HEK293 (cell line): ENCODE results near the gene GOLGA6L9.
"Not testable (repeated sequence)": the region's sequence is repeated elsewhere in the genome, so short reads cannot be mapped to it uniquely, and the experiment has no call there.

ENCODE experiments used
- CTCF ChIA-PET: fragments of 350-600 bp; formaldehyde crosslinking; extraction: SDS; loops from one replicate; lab custom pipeline; 2021; ENCODE audit warnings: antibody characterized with exemption; lab: Yijun Ruan, JAX
- POLR2A ChIA-PET: fragments of 300-600 bp; formaldehyde crosslinking; extraction: SDS; loops from one replicate; lab custom pipeline; 2020; ENCODE audit warnings: antibody characterized with exemption, inconsistent platforms; lab: Yijun Ruan, JAX
- H3K27ac ChIP-seq: fragments of 200-500 bp; sonication (Bioruptor generic); 2 replicates; pipeline ENCODE4 v1.5.1; 2014; ENCODE audit warnings: low read depth, low read length, control low read depth, inconsistent platforms; ENCODE audit errors: extremely low read depth
- H3K36me3 ChIP-seq, 2 experiments: fragments of 200-500 bp in 1 of 2; sonication (Bioruptor generic) in 1 of 2; 1 replicate in 1 of 2; 2 replicates in 1 of 2; pipeline ENCODE4 v1.5.1; 2014 to 2017; ENCODE audit warnings: inconsistent platforms in 2 of 2, low read length in 2 of 2; ENCODE audit not compliant: control insufficient read depth in 2 of 2, insufficient read depth in 1 of 2
- H3K4me1 ChIP-seq: fragments of 200-500 bp; sonication (Bioruptor generic); 2 replicates; pipeline ENCODE4 v1.5.1; 2014; ENCODE audit warnings: mild to moderate bottlenecking, low read length, inconsistent platforms; ENCODE audit not compliant: control insufficient read depth, insufficient read depth
- H3K4me3 ChIP-seq: 2 replicates; pipeline ENCODE4 v1.5.1; 2011; ENCODE audit warnings: low read depth, mild to moderate bottlenecking, control low read depth, low read length, moderate library complexity
- H3K9me3 ChIP-seq: fragments of 200-500 bp; sonication (Bioruptor generic); 2 replicates; pipeline ENCODE4 v1.5.1; 2014; ENCODE audit warnings: low read depth, low read length, inconsistent platforms; ENCODE audit not compliant: control insufficient read depth, insufficient read depth

Gene GOLGA6L9

DNA sequence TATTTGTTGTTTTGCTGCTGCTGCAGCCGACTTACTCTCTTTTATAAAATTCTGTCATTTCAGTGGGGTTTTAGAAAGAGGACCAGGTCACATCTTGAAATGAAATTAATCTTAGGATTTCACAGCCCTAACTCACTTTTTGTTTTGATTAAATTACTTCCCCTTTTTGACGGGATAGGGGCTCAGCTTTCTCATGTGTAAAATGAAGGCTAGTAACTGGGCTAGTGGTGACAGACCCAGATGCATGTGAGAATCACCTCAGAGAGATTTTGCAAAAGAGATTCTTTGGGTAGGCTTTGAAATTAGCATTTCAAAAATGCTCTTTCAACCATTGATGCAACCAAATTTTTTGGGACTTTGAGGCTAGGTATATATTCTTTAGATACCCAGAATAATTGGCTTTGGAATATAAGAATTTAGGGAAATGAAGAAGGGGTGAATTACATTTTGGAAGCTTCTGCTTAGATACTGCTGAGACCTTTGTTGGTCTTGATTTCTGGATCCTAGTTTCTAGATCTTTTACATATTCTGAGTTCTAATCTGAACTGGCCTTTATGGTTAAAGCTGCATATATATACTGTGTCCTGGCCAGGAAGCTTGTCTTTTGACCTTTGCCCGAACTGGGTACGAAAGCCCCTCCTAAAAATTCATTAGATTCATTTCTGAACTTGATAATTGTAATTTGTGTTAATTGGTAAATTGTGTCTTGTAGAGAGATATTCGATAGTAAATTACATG lies 30.1 kb upstream of the GOLGA6L9 start:
- H3K9me3 ChIP-seq, H3K27ac ChIP-seq, H3K36me3 ChIP-seq, H3K4me3 ChIP-seq, POLR2A ChIA-PET, H3K4me1 ChIP-seq: not testable (repeated sequence)
- CTCF ChIA-PET: interaction anchor here (0.7 kb wide), 1 partner anchor 117 kb away, joined by 3 read pairs; no protein-coding TSS in a partner anchor

DNA sequence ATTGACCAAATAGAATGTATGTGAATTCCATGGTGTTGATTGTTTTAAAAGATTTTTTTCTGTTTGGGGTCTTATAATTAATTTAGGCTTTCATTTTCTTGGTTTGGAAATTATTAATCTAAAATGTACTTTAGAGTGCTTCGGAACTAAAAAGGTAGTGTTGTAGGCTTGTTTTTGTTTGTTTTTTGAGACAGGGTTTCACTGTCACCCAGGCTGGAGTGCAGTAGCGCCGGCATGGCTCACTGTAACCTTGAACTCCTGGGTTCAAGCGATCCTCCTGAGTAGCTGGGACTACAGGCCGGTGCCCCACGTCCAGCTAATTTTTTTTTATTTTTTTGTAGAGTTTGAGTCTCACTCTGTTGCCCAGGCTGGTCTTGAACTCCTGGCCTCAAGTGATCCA lies 27.7 kb upstream of the GOLGA6L9 start:
- H3K36me3 ChIP-seq, H3K9me3 ChIP-seq, H3K27ac ChIP-seq, H3K4me1 ChIP-seq, CTCF ChIA-PET, H3K4me3 ChIP-seq, POLR2A ChIA-PET: not testable (repeated sequence)

DNA sequence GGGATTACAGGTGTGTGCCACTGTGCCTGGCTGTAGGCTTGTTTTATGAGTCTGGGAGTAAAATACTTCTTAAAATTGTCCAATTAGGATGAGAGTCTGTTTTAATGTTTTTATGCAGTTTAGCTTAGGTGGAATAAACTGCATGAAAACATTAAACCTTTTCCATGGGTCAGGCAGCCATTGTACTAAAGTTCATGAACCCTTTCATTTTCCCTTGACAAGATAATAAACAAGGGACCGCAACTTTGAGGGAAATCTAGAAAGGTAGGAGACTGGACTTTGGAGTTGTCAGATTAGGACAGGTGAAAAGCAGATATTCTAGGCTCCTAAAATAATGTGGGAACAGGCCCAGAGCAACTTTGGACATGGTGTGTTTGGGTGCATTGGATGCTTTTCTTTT lies 27.3 kb upstream of the GOLGA6L9 start:
- CTCF ChIA-PET, H3K27ac ChIP-seq, H3K4me1 ChIP-seq, H3K4me3 ChIP-seq, H3K9me3 ChIP-seq, POLR2A ChIA-PET, H3K36me3 ChIP-seq: not testable (repeated sequence)

DNA sequence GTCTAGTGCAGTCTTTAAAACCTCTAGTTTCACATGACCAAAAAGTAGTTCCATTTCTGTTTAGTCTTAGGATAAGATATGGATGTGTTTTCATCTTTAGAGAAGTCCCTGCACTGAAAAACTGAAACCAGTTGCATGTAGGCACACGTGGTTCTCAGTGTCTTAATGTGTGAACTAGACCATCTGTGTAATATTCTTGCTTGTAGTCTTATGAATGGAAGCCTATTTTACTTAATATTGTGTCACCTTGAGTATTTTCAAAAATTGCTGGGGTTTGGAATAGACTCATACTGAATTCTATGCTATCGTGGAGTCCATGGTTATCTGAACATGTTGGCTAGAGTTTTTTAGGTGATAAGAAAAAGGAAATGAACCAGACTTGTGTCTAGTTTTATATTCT lies 23.4 kb upstream of the GOLGA6L9 start:
- POLR2A ChIA-PET: interaction anchor here (0.7 kb wide), 1 partner anchor 150 kb away, joined by 4 read pairs; no protein-coding TSS in a partner anchor
- H3K4me1 ChIP-seq, H3K4me3 ChIP-seq, H3K36me3 ChIP-seq, H3K27ac ChIP-seq, CTCF ChIA-PET, H3K9me3 ChIP-seq: not testable (repeated sequence)

DNA sequence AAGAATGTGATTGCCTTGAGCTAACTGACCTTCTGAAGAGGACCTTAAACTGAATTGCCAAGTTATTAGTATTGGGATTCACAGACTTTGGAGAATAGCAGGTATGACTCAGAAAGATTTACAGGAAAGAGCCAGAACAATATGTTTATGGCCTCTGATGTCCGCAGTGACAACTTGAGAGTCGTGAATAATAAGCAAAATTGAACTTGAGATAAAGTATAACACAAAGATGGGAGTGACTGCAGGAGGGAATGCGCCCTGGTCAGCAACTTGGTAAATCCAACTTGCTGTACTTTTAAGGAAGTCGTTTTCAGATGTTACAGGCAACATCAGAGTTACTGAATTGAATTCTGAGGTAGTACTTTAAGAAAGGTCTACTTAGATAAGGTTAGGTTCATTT lies 19.3 kb upstream of the GOLGA6L9 start:
- CTCF ChIA-PET, H3K9me3 ChIP-seq, H3K4me1 ChIP-seq, H3K4me3 ChIP-seq, H3K27ac ChIP-seq, POLR2A ChIA-PET, H3K36me3 ChIP-seq: not testable (repeated sequence)

DNA sequence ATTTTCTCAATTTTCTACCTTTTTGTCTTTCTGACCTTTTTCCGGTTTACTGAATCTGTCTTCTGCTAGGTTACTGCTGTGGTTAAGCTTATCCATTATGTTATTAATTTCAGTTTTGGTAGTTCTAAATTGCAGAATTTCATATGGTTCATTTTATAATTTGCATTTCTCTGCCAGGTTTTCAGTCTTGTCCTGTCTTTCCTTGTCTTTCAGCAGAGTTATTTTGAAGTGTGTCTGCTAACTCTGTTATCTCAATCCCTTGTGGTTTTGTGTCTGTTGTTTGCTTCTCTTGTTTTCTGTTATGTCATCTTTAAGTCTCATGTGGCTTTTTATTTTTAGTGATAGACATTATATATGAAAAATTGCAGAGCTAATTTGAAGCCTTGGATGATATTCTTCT lies 18.0 kb upstream of the GOLGA6L9 start:
- POLR2A ChIA-PET, H3K4me3 ChIP-seq, CTCF ChIA-PET, H3K27ac ChIP-seq, H3K9me3 ChIP-seq, H3K36me3 ChIP-seq, H3K4me1 ChIP-seq: not testable (repeated sequence)

DNA sequence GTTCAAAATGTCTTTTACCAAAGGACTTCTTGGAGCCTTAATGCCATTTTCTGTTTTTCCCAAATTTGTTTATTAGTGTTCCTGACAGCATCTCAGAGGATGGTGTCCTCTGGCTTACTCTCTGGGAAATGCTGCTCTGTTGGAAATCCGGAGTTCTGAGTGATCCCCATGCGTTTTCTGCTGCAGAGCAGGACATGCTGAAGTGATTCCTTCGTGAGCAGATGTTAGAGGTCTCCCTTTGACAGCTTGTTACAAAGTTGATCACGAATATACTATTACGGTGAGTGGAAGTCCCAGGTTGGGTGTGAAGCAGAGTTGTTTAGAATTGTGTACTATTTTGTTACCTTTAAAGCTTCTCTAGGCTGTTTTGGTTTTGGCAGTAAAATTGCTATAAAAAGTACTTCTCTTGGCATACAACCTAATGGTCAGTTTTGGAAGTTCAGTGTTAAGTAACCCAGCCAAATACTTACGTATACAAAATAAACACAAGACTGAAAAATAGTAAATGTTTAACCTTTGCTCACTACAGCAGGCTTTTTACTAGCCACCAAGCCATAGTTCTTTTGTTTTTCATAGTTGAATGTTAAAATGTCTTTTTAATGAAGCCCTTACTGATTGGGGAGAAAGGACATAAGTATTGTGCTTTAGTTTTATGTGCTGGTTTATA lies 15.0 kb upstream of the GOLGA6L9 start:
- H3K36me3 ChIP-seq, H3K4me3 ChIP-seq, POLR2A ChIA-PET, H3K9me3 ChIP-seq, H3K4me1 ChIP-seq, CTCF ChIA-PET, H3K27ac ChIP-seq: not testable (repeated sequence)

DNA sequence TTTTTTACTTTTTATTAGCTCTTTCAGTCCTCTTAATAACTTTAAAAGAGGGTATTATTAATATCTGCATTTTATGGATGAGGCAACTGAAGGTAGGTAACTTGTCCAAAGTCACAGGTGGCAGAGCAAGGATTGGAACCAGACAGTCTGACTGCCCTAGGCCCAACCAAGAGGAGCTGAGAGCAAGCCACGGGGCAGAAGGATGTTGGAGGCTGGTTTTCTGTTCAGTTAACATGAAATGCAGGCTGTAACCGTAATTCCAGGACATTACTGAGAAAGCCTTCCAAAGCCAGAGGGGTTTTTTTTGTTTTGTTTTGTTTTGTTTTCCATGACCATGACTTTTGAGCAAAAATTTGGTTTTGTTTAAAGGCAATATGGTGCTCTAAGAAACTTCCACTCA lies 9.1 kb upstream of the GOLGA6L9 start:
- H3K4me1 ChIP-seq, H3K9me3 ChIP-seq, H3K27ac ChIP-seq, H3K36me3 ChIP-seq, H3K4me3 ChIP-seq, CTCF ChIA-PET, POLR2A ChIA-PET: not testable (repeated sequence)

DNA sequence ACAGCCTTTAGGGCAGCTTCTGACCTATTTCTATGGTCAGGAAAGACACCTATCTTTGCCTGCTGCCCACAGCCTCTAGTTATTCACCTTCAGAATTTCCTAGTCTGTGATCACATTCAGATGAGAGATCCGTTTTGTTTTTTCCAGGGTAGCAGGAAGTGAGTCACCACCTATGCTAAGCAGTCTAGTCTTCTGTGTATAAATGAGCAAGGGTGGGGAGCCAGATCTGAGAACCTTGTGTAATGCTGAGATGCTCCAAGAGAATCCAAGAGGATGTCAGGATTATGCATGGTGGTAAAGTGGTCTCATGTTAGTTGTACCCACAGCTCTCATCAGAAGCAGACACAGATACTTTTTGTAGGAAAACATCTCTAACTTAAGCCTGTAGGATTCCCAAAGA lies 8.7 kb upstream of the GOLGA6L9 start:
- H3K9me3 ChIP-seq, CTCF ChIA-PET, H3K27ac ChIP-seq, POLR2A ChIA-PET, H3K4me1 ChIP-seq, H3K4me3 ChIP-seq, H3K36me3 ChIP-seq: not testable (repeated sequence)
